Measurements from ENCODE around the gene SPEM2. TPM values are rescaled to one million over a fixed set of nuclear protein-coding genes. Genes with fewer than 3 reads are reported as not detected.

Gene SPEM2
- total RNA-seq, 1 experiment from 2014 or later: not detected

DNA sequence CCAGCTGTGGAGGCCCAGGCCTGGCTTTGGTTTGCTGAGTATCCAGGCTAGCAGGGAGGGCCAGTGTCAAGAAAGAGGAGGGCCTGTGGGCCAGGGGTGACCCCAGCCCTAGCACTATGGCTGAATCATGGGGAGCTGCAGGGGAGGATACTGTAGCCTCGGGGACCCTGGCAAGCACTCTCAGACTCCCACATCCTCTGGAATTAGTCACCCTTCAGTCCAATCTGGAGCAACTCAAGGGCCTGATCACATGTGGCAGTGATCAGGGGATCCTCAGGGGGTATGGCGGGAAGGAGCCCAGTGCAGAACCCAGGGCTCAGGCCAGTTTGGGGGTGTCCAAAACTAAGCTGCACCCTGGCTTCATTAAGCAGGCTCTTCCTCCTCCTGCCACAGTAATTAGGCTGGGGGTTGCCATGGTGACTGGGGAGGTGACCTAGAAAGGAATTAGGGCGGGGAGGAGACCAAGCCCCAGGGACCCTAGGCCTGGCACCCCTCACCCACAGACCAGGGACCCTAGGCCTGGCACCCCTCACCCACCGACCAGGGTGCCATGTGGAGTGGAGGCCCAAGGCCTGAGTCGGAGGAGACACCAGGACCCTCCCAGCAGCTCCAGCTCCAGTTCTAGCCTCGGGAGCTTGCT lies 11.9 kb upstream of the SPEM2 start:
- H3K9me3 Mint-ChIP-seq: peaks cover 0 to 2% of the 10 kb centered on the region in 2 experiments; a peak in 1 of 5 replicates

More for the DNA sequence above, 11.9 kb upstream of the SPEM2 start:
- Histone ChIP-seq H3K9me3 (ENCODE audit: control insufficient read depth, low read depth, low read length) (no peaks in the 10 kb centered on the region), H4K5ac (ENCODE audit: insufficient read length, low read depth, low read length) (no peak overlapping the region), H3K56ac (ENCODE audit: insufficient read length, low read depth, low read length) (no peak overlapping the region), H2BK120ac (ENCODE audit: low read depth, low read length, poor library complexity, severe bottlenecking) (no peak overlapping the region), H3K18ac (ENCODE audit: insufficient read length, low read depth, low read length) (no peak overlapping the region), H4K20me1 (ENCODE audit: control insufficient read depth, insufficient read depth, insufficient read length) (no peaks in the 10 kb centered on the region), H3K27me3 (ENCODE audit: insufficient read depth, low read length) (no peaks in the 10 kb centered on the region), H3K4ac (ENCODE audit: low read depth, low read length) (no peak overlapping the region), H3K14ac (ENCODE audit: insufficient read depth, low read length) (no peak overlapping the region), H2BK15ac (ENCODE audit: low read depth, low read length) (no peak overlapping the region), H3K79me1 (ENCODE audit: insufficient read depth, low read depth, low read length, poor library complexity, severe bottlenecking) (no peaks in the 10 kb centered on the region), H4K8ac (replicated peaks; ENCODE audit: insufficient read length, low read depth, low read length) (no peak overlapping the region), H3K23ac (ENCODE audit: insufficient read length, low read depth, low read length) (no peak overlapping the region), H3K27ac (ENCODE audit: insufficient read length, low read depth, low read length) (no peak overlapping the region), H2BK20ac (ENCODE audit: low read depth, low read length, poor library complexity, severe bottlenecking) (no peak overlapping the region), H3K4me1 (ENCODE audit: insufficient read depth, low read length) (no peaks in the 10 kb centered on the region), H4K91ac (ENCODE audit: insufficient read length, low read depth, low read length) (no peak overlapping the region), H3K9ac (ENCODE audit: extremely low read depth, insufficient read length, low read length) (no peak overlapping the region), H2AK5ac (ENCODE audit: insufficient read length, low read length) (no peak overlapping the region), H3K79me2 (ENCODE audit: insufficient read depth, low read length) (no peaks in the 10 kb centered on the region), H2BK5ac (ENCODE audit: insufficient read length, low read length) (no peak overlapping the region), H3T11ph (ENCODE audit: low read length) (no peak overlapping the region), H2BK12ac (ENCODE audit: insufficient read length, low read depth, low read length) (no peak overlapping the region), H2AFZ (ENCODE audit: low read length) (no peak overlapping the region), H3K23me2 (ENCODE audit: insufficient read length, low read depth, low read length, poor library complexity, severe bottlenecking) (no peaks in the 10 kb centered on the region), H3K4me2 (ENCODE audit: insufficient read depth, insufficient read length, low read length) (no peak overlapping the region)
- no peak for DNase-seq
- H3K4me1 Mint-ChIP-seq: peaks cover 4 to 18% of the 10 kb centered on the region in 2 experiments; a peak in 3 of 4 replicates
- WGBS (ENCODE audit: extremely low coverage, insufficient read length, low lambda C conversion rate): no CpG with 5 or more reads among the region's 6 CpGs
- no peak overlapping the region for H3K4me3 Mint-ChIP-seq
- no peaks in the 10 kb centered on the region for H3K27me3 Mint-ChIP-seq (ENCODE audit: low read depth)
- peaks cover 24 to 63% (median 54%) of the 10 kb centered on the region in 3 experiments for H3K36me3 Mint-ChIP-seq (ENCODE audit: insufficient read depth in 1 of 3, low read depth in 3 of 3)
- TF ChIP-seq, protein P1, sequence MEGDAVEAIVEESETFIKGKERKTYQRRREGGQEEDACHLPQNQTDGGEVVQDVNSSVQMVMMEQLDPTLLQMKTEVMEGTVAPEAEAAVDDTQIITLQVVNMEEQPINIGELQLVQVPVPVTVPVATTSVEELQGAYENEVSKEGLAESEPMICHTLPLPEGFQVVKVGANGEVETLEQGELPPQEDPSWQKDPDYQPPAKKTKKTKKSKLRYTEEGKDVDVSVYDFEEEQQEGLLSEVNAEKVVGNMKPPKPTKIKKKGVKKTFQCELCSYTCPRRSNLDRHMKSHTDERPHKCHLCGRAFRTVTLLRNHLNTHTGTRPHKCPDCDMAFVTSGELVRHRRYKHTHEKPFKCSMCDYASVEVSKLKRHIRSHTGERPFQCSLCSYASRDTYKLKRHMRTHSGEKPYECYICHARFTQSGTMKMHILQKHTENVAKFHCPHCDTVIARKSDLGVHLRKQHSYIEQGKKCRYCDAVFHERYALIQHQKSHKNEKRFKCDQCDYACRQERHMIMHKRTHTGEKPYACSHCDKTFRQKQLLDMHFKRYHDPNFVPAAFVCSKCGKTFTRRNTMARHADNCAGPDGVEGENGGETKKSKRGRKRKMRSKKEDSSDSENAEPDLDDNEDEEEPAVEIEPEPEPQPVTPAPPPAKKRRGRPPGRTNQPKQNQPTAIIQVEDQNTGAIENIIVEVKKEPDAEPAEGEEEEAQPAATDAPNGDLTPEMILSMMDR (conservative IDR thresholded peaks at IDR 0.05): no peak
- H3K27ac Mint-ChIP-seq: peak overlapping the region in 1 of 3 experiments; percentile 20; a peak in 3 of 7 replicates
